ENCODE measurements around the gene KIF5A.
"Not testable (repeated sequence)": the region's sequence is repeated elsewhere in the genome, so short reads cannot be mapped to it uniquely, and the experiment has no call there.

The KIF5A gene

GRCh38 chr12:57574795-57575194, 25.0 kb downstream of the KIF5A start:
- no peak for DNase-seq
- in situ Hi-C loops (cut with HindIII; ENCODE audit: low pct_ligation_motif_present, low pct_unique_long_range_greater_than_20kb, low sequenced_read_pairs): no loop called here

GRCh38 chr12:57575771-57576612, 26.1 kb downstream of the KIF5A start:
- in situ Hi-C loops (cut with HindIII; ENCODE audit: low pct_ligation_motif_present, low pct_unique_long_range_greater_than_20kb, low sequenced_read_pairs): no loop called here
- no peak for DNase-seq

GRCh38 chr12:57576613-57577160, 26.8 kb downstream of the KIF5A start:
- in situ Hi-C loops (cut with HindIII; ENCODE audit: low pct_ligation_motif_present, low pct_unique_long_range_greater_than_20kb, low sequenced_read_pairs): no loop called here
- DNase-seq: no peak

- DNase-seq: no peak
- in situ Hi-C loops (cut with HindIII; ENCODE audit: low pct_ligation_motif_present, low pct_unique_long_range_greater_than_20kb, low sequenced_read_pairs): no loop called here
Measured at GRCh38 chr12:57577981-57578758, 28.3 kb downstream of the KIF5A start.

- in situ Hi-C loops (cut with HindIII; ENCODE audit: low pct_ligation_motif_present, low pct_unique_long_range_greater_than_20kb, low sequenced_read_pairs): no loop called here
- no peak for DNase-seq
Measured at GRCh38 chr12:57579011-57579410, 29.2 kb downstream of the KIF5A start.

- DNase-seq: no peak
- in situ Hi-C loops (cut with HindIII; ENCODE audit: low pct_ligation_motif_present, low pct_unique_long_range_greater_than_20kb, low sequenced_read_pairs): no loop called here
Measured at GRCh38 chr12:57579677-57580465, 30.0 kb downstream of the KIF5A start.

GRCh38 chr12:57580466-57580795, 30.6 kb downstream of the KIF5A start:
- DNase-seq: no peak
- in situ Hi-C loops (cut with HindIII; ENCODE audit: low pct_ligation_motif_present, low pct_unique_long_range_greater_than_20kb, low sequenced_read_pairs): no loop called here

GRCh38 chr12:57581802-57582201, 32.0 kb downstream of the KIF5A start:
- DNase-seq: no peak
- in situ Hi-C loops (cut with HindIII; ENCODE audit: low pct_ligation_motif_present, low pct_unique_long_range_greater_than_20kb, low sequenced_read_pairs): no loop called here

- in situ Hi-C loops (cut with HindIII; ENCODE audit: low pct_ligation_motif_present, low pct_unique_long_range_greater_than_20kb, low sequenced_read_pairs): no loop called here
- DNase-seq: no peak
Measured at GRCh38 chr12:57582440-57582839, 32.6 kb downstream of the KIF5A start.

GRCh38 chr12:57583008-57583831, 33.4 kb downstream of the KIF5A start:
- in situ Hi-C loops (cut with HindIII; ENCODE audit: low pct_ligation_motif_present, low pct_unique_long_range_greater_than_20kb, low sequenced_read_pairs): no loop called here

GRCh38 chr12:57584050-57584449, 34.2 kb downstream of the KIF5A start:
- DNase-seq: no peak
- in situ Hi-C loops (cut with HindIII; ENCODE audit: low pct_ligation_motif_present, low pct_unique_long_range_greater_than_20kb, low sequenced_read_pairs): no loop called here

More at GRCh38 chr12:57583008-57583831, 33.4 kb downstream of the KIF5A start:
- peak; percentile 93 for DNase-seq

- in situ Hi-C loops (cut with HindIII; ENCODE audit: low pct_ligation_motif_present, low pct_unique_long_range_greater_than_20kb, low sequenced_read_pairs): no loop called here
Measured at GRCh38 chr12:57584690-57585089, 34.8 kb downstream of the KIF5A start.

GRCh38 chr12:57585156-57585555, 35.3 kb downstream of the KIF5A start:
- DNase-seq: no peak
- in situ Hi-C loops (cut with HindIII; ENCODE audit: low pct_ligation_motif_present, low pct_unique_long_range_greater_than_20kb, low sequenced_read_pairs): no loop called here

More at GRCh38 chr12:57584690-57585089, 34.8 kb downstream of the KIF5A start:
- DNase-seq: no peak

GRCh38 chr12:57586128-57586527, 36.3 kb downstream of the KIF5A start:
- DNase-seq: no peak
- in situ Hi-C loops (cut with HindIII; ENCODE audit: low pct_ligation_motif_present, low pct_unique_long_range_greater_than_20kb, low sequenced_read_pairs): no loop called here

GRCh38 chr12:57586832-57587429, 37.1 kb downstream of the KIF5A start:
- DNase-seq: no peak
- in situ Hi-C loops (cut with HindIII; ENCODE audit: low pct_ligation_motif_present, low pct_unique_long_range_greater_than_20kb, low sequenced_read_pairs): no loop called here

GRCh38 chr12:57588951-57589610, 39.2 kb downstream of the KIF5A start:
- DNase-seq; in situ Hi-C loops (cut with HindIII; ENCODE audit: low pct_ligation_motif_present, low pct_unique_long_range_greater_than_20kb, low sequenced_read_pairs): not testable (repeated sequence)

GRCh38 chr12:57590479-57590863, 40.6 kb downstream of the KIF5A start:
- in situ Hi-C loops (cut with HindIII; ENCODE audit: low pct_ligation_motif_present, low pct_unique_long_range_greater_than_20kb, low sequenced_read_pairs): no loop called here
- no peak for DNase-seq
